Activated CD4-positive, alpha-beta T cell treated with anti-CD3 and anti-CD28 coated beads, Interleukin-2, amount 50 U/mL, for 1 hour (primary cell): ENCODE measurements around the gene KLKB1.
"Not testable (repeated sequence)": the region's sequence is repeated elsewhere in the genome, so short reads cannot be mapped to it uniquely, and the experiment has no call there.

Experiments
- DNase-seq: peaks from one replicate; pipeline ENCODE4 v3.0.0-alpha.2; 2020

KLKB1 gene

GRCh38 chr4:186265683-186266652 lies 38.7 kb downstream of the KLKB1 start, which contains the start of gene F11:
TSS of gene F11 (plus strand) at chr4:186266189. CDS start at chr4:186267137, 948 bp downstream.
- DNase-seq = no peak

GRCh38 chr4:186266729-186267456 lies 39.6 kb downstream of the KLKB1 start:
- no peak for DNase-seq

GRCh38 chr4:186271081-186271678 lies 43.9 kb downstream of the KLKB1 start:
- no peak for DNase-seq

- no peak for DNase-seq
Measured at GRCh38 chr4:186272699-186273391, 45.5 kb downstream of the KLKB1 start.

- DNase-seq = not testable (repeated sequence)
Measured at GRCh38 chr4:186273392-186273789, 46.1 kb downstream of the KLKB1 start.

- no peak for DNase-seq
Measured at GRCh38 chr4:186283311-186283710, 56.0 kb downstream of the KLKB1 start.

GRCh38 chr4:186285147-186285546 lies 57.8 kb downstream of the KLKB1 start:
- DNase-seq = no peak

GRCh38 chr4:186286581-186286980 lies 59.3 kb downstream of the KLKB1 start:
- DNase-seq = no peak

GRCh38 chr4:186291256-186291890 lies 64.1 kb downstream of the KLKB1 start:
- DNase-seq = no peak

- no peak for DNase-seq
Measured at GRCh38 chr4:186294160-186294559, 66.9 kb downstream of the KLKB1 start.

- no peak for DNase-seq
Measured at GRCh38 chr4:186296481-186296880, 69.2 kb downstream of the KLKB1 start.

GRCh38 chr4:186297013-186297645 lies 69.8 kb downstream of the KLKB1 start:
- no peak for DNase-seq

- DNase-seq = no peak
Measured at GRCh38 chr4:186298031-186298647, 70.8 kb downstream of the KLKB1 start.

GRCh38 chr4:186299291-186299690 lies 72.0 kb downstream of the KLKB1 start:
- DNase-seq = no peak

GRCh38 chr4:186300659-186301390 lies 73.5 kb downstream of the KLKB1 start:
- no peak for DNase-seq

- no peak for DNase-seq
Measured at GRCh38 chr4:186304216-186304615, 76.9 kb downstream of the KLKB1 start.

GRCh38 chr4:186304866-186305505 lies 77.7 kb downstream of the KLKB1 start:
- DNase-seq = no peak

GRCh38 chr4:186307497-186307896 lies 80.2 kb downstream of the KLKB1 start:
- DNase-seq = no peak

GRCh38 chr4:186307916-186308315 lies 80.6 kb downstream of the KLKB1 start:
- no peak for DNase-seq
